ENCODE data around the gene APOA5. TPM values are rescaled to one million over a fixed set of nuclear protein-coding genes. Genes with fewer than 3 reads are reported as not detected.

Gene APOA5
- total RNA-seq, 4 donors from 2014 or later = not detected

GRCh38 chr11:116826751-116827431, 35.2 kb upstream of the APOA5 start:
- TF ChIP-seq, protein P1, sequence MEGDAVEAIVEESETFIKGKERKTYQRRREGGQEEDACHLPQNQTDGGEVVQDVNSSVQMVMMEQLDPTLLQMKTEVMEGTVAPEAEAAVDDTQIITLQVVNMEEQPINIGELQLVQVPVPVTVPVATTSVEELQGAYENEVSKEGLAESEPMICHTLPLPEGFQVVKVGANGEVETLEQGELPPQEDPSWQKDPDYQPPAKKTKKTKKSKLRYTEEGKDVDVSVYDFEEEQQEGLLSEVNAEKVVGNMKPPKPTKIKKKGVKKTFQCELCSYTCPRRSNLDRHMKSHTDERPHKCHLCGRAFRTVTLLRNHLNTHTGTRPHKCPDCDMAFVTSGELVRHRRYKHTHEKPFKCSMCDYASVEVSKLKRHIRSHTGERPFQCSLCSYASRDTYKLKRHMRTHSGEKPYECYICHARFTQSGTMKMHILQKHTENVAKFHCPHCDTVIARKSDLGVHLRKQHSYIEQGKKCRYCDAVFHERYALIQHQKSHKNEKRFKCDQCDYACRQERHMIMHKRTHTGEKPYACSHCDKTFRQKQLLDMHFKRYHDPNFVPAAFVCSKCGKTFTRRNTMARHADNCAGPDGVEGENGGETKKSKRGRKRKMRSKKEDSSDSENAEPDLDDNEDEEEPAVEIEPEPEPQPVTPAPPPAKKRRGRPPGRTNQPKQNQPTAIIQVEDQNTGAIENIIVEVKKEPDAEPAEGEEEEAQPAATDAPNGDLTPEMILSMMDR (IDR thresholded peaks at IDR 0.05) = no peak
- no peak for TF ChIP-seq POLR2A (IDR thresholded peaks at IDR 0.05)
- H3K27ac ChIP-seq = no peak overlapping the region
- H3K9me3 ChIP-seq = no peaks in the 10 kb centered on the region
- no peak overlapping the region for H3K4me3 ChIP-seq
- 68 to 100% methylated on average over 1 to 9 of the region's 9 CpGs for WGBS, 2 donors
- DNase-seq = no peak
- H3K4me1 ChIP-seq = no peaks in the 10 kb centered on the region
- no peaks in the 10 kb centered on the region for H3K27me3 ChIP-seq
- no peaks in the 10 kb centered on the region for H3K36me3 ChIP-seq
- intact Hi-C loops (cut with DNase I) = no loop called here

- intact Hi-C loops (cut with DNase I) = no loop called here
These were observed 34.4 kb upstream of the APOA5 start for GRCh38 chr11:116825854-116826750.

GRCh38 chr11:116825434-116825833, 33.8 kb upstream of the APOA5 start:
- Histone ChIP-seq H3K27ac (no peak overlapping the region), H3K4me1 (no peaks in the 10 kb centered on the region), H3K36me3 (no peaks in the 10 kb centered on the region), H3K27me3 (no peaks in the 10 kb centered on the region), H3K9me3 (no peaks in the 10 kb centered on the region), H3K4me3 (no peak overlapping the region)
- TF ChIP-seq, protein P1 (IDR thresholded peaks at IDR 0.05) = no peak
- no peak for TF ChIP-seq POLR2A (IDR thresholded peaks at IDR 0.05)
- 48 to 79% methylated on average over 5 of the region's 5 CpGs for WGBS, 2 donors
- intact Hi-C loops (cut with DNase I) = no loop called here
- DNase-seq = no peak

More at GRCh38 chr11:116825854-116826750, 34.4 kb upstream of the APOA5 start:
- H3K27ac ChIP-seq = no peak overlapping the region
- no peak for DNase-seq
- no peak overlapping the region for H3K4me3 ChIP-seq
- H3K36me3 ChIP-seq = no peaks in the 10 kb centered on the region
- no peaks in the 10 kb centered on the region for H3K27me3 ChIP-seq
- WGBS, 2 donors = 56 to 70% methylated on average over 3 to 13 of the region's 22 CpGs
- no peaks in the 10 kb centered on the region for H3K9me3 ChIP-seq
- TF ChIP-seq, protein P1 (IDR thresholded peaks at IDR 0.05) = no peak
- TF ChIP-seq POLR2A (IDR thresholded peaks at IDR 0.05) = no peak
- H3K4me1 ChIP-seq = no peaks in the 10 kb centered on the region

- no peak for TF ChIP-seq POLR2A (IDR thresholded peaks at IDR 0.05)
- TF ChIP-seq, protein P1 (IDR thresholded peaks at IDR 0.05) = no peak
- H3K9me3 ChIP-seq = no peaks in the 10 kb centered on the region
- H3K4me3 ChIP-seq = no peak within 1 kb of the TSS
- no peaks in the 10 kb centered on the region for H3K27me3 ChIP-seq
- no peak for DNase-seq
- no peaks in the 10 kb centered on the region for H3K36me3 ChIP-seq
- no peaks in the 10 kb centered on the region for H3K4me1 ChIP-seq
- H3K27ac ChIP-seq = no peak within 1 kb of the TSS
- intact Hi-C loops (cut with DNase I) = no loop called here
- 60% methylated on average over 7 of the region's 16 CpGs; no CpG with 5 or more reads in 1 of the 2 donors for WGBS, 2 donors
These were observed 31.6 kb upstream of the APOA5 start, which contains the start of gene APOA4 for GRCh38 chr11:116823031-116823843. TSS of gene APOA4 (minus strand) at chr11:116823304. CDS start at chr11:116823191, 113 bp downstream.

Measured in esophagus squamous epithelium (tissue), 5 donors.